Suprapubic skin (tissue), 4 donors: ENCODE results near the gene ACOT11. TPM values are rescaled to one million over a fixed set of nuclear protein-coding genes. Genes with fewer than 3 reads are reported as not detected.
A peak's percentile ranks its signal among the peaks of the same experiment; 100 is the strongest.

Experiments used
- DNase-seq, 2 donors: peaks; one replicate each; pipeline ENCODE4 v3.0.0-alpha.2; 2019; ENCODE audit warnings: low spot score in 2 of 2
- H3K27ac ChIP-seq: fragments of 200-600 bp; sonication (generic); one replicate; pipeline ENCODE4 v1.5.1; 2019
- H3K27me3 ChIP-seq: fragments of 200-600 bp; sonication (generic); one replicate; pipeline ENCODE4 v1.5.1; 2019
- H3K36me3 ChIP-seq: fragments of 200-600 bp; sonication (generic); one replicate; pipeline ENCODE4 v1.5.1; 2019
- H3K4me1 ChIP-seq: fragments of 200-600 bp; sonication (generic); one replicate; pipeline ENCODE4 v1.5.1; 2019
- H3K4me3 ChIP-seq: fragments of 200-600 bp; sonication (generic); one replicate; pipeline ENCODE4 v1.5.1; 2019; ENCODE audit warnings: mild to moderate bottlenecking
- H3K9me3 ChIP-seq: fragments of 200-600 bp; sonication (generic); one replicate; pipeline ENCODE4 v1.5.1; 2019
- CTCF ChIP-seq, 2 donors: fragments of 200-600 bp in 1 of 2; fragments of 450-650 bp in 1 of 2; sonication (generic) in 1 of 2; IDR thresholded peaks; one replicate each; pipeline ENCODE4 v1.5.1; 2016 to 2019; ENCODE audit warnings: antibody characterized with exemption in 2 of 2, mild to moderate bottlenecking in 1 of 2, moderate library complexity in 1 of 2
- EP300 ChIP-seq: sonication (generic); formaldehyde crosslinking; IDR thresholded peaks from one replicate; pipeline ENCODE4 v1.6.1; 2017; ENCODE audit warnings: antibody characterized with exemption
- POLR2A ChIP-seq, 2 donors: fragments of 450-650 bp; IDR thresholded peaks; one replicate each; pipeline ENCODE4 v1.6.1; 2017; ENCODE audit warnings: antibody characterized with exemption in 2 of 2, mild to moderate bottlenecking in 2 of 2, moderate library complexity in 2 of 2
- POLR2AphosphoS5 ChIP-seq, 3 donors: sonication (generic); formaldehyde crosslinking; IDR thresholded peaks; one replicate each; pipeline ENCODE4 v1.6.1; 2017; ENCODE audit warnings: antibody characterized with exemption in 3 of 3
- WGBS: methylation state at CpG from one replicate; pipeline ENCODE4 v1.1.5; 2018; 5-methylcytosine and 5-hydroxymethylcytosine counted together
- total RNA-seq, 4 donors: library from RNA; depleted of rRNA; stranded (reverse); fragments of >200 nt; gene quantifications; one replicate each; pipeline ENCODE4 v1.1.0, GENCODE V29; 2016

ACOT11 gene
- total RNA-seq, 4 donors from 2014 or later: 4.7 to 8.5 (median 6.9) TPM

- TF ChIP-seq POLR2AphosphoS5 (IDR thresholded peaks at IDR 0.05): no peak
- no peak for TF ChIP-seq CTCF (IDR thresholded peaks at IDR 0.05)
- TF ChIP-seq EP300: no peak
- TF ChIP-seq POLR2A (IDR thresholded peaks at IDR 0.05): no peak
- H3K9me3 ChIP-seq: no peaks in the 10 kb centered on the region
- peak in 1 of 2 donors; percentile 55 for DNase-seq
- H3K4me3 ChIP-seq: no peak overlapping the region
- H3K27me3 ChIP-seq: no peaks in the 10 kb centered on the region
- no peak overlapping the region for H3K27ac ChIP-seq
- H3K36me3 ChIP-seq: no peaks in the 10 kb centered on the region
- 86% methylated on average over 9 of the region's 10 CpGs for WGBS
- H3K4me1 ChIP-seq: peaks cover 27% of the 10 kb centered on the region
Measured at GRCh38 chr1:54546651-54547401, 1.2 kb upstream of the ACOT11 start.

GRCh38 chr1:54548389-54549044 is 489 bp downstream of the ACOT11 start:
- DNase-seq: peak in 1 of 2 donors; percentile 44
- H3K9me3 ChIP-seq: no peaks in the 10 kb centered on the region
- no peaks in the 10 kb centered on the region for H3K36me3 ChIP-seq
- no peak for TF ChIP-seq POLR2AphosphoS5 (IDR thresholded peaks at IDR 0.05)
- no peak for TF ChIP-seq EP300
- TF ChIP-seq CTCF (IDR thresholded peaks at IDR 0.05): no peak
- no peak for TF ChIP-seq POLR2A (IDR thresholded peaks at IDR 0.05)
- no peak overlapping the region for H3K27ac ChIP-seq
- peak overlapping the region; percentile 20 for H3K4me3 ChIP-seq
- no peaks in the 10 kb centered on the region for H3K27me3 ChIP-seq
- peaks cover 13% of the 10 kb centered on the region for H3K4me1 ChIP-seq
- WGBS: 51% methylated on average over 13 of the region's 13 CpGs

GRCh38 chr1:54549181-54549924 is 1.3 kb downstream of the ACOT11 start:
- Histone ChIP-seq H3K27me3 (no peaks in the 10 kb centered on the region), H3K4me1 (peaks cover 13% of the 10 kb centered on the region), H3K4me3 (no peak overlapping the region), H3K36me3 (no peaks in the 10 kb centered on the region), H3K27ac (no peak overlapping the region), H3K9me3 (no peaks in the 10 kb centered on the region)
- no peak for TF ChIP-seq POLR2A (IDR thresholded peaks at IDR 0.05)
- no peak for TF ChIP-seq EP300
- no peak for TF ChIP-seq CTCF (IDR thresholded peaks at IDR 0.05)
- no peak for TF ChIP-seq POLR2AphosphoS5 (IDR thresholded peaks at IDR 0.05)
- 57% methylated on average over 13 of the region's 13 CpGs for WGBS
- peak in 1 of 2 donors; percentile 52 for DNase-seq

- Histone ChIP-seq H3K36me3 (no peaks in the 10 kb centered on the region), H3K27me3 (no peaks in the 10 kb centered on the region), H3K9me3 (no peaks in the 10 kb centered on the region), H3K4me3 (no peak overlapping the region), H3K4me1 (peaks cover 13% of the 10 kb centered on the region), H3K27ac (no peak overlapping the region)
- no peak for DNase-seq
- TF ChIP-seq POLR2A (IDR thresholded peaks at IDR 0.05): no peak
- TF ChIP-seq EP300: no peak
- TF ChIP-seq CTCF (IDR thresholded peaks at IDR 0.05): no peak
- no peak for TF ChIP-seq POLR2AphosphoS5 (IDR thresholded peaks at IDR 0.05)
- WGBS: 88% methylated on average over 3 of the region's 3 CpGs
Measured at GRCh38 chr1:54551891-54552290, 3.9 kb downstream of the ACOT11 start.
